Endodermal cell (in vitro differentiated cells): ENCODE data around the gene TTLL9. TPM values are rescaled to one million over a fixed set of nuclear protein-coding genes. Genes with fewer than 3 reads are reported as not detected.

Experiments
- DNase-seq: peaks from one replicate; pipeline ENCODE4 v3.0.0-alpha.2; 2017
- H3K27ac ChIP-seq: 2 replicates; pipeline ENCODE4 v1.5.1; 2013; ENCODE audit warnings: mild to moderate bottlenecking, low read depth, low read length, moderate library complexity
- H3K27me3 ChIP-seq: 2 replicates; pipeline ENCODE4 v1.6.1; 2013; ENCODE audit warnings: mild to moderate bottlenecking, low read length, moderate library complexity; ENCODE audit not compliant: insufficient read depth, control insufficient read depth, poor library complexity, severe bottlenecking
- H3K36me3 ChIP-seq: 2 replicates; pipeline ENCODE4 v1.7.0; 2013; ENCODE audit warnings: mild to moderate bottlenecking, low read length, moderate library complexity; ENCODE audit not compliant: control insufficient read depth, insufficient read depth
- H3K4me1 ChIP-seq: one replicate; pipeline ENCODE4 v1.7.0; 2013; ENCODE audit warnings: low read length; ENCODE audit not compliant: control insufficient read depth, insufficient read depth
- H3K4me3 ChIP-seq: 2 replicates; pipeline ENCODE4 v1.5.1; 2013; ENCODE audit warnings: mild to moderate bottlenecking, low read length, moderate library complexity
- H3K9ac ChIP-seq: 2 replicates; pipeline ENCODE4 v1.6.1; 2013; ENCODE audit warnings: mild to moderate bottlenecking, low read length, moderate library complexity; ENCODE audit not compliant: poor library complexity, severe bottlenecking; ENCODE audit errors: extremely low read depth
- H3K9me3 ChIP-seq: 2 replicates; pipeline ENCODE4 v1.6.1; 2013; ENCODE audit warnings: mild to moderate bottlenecking, low read length, moderate library complexity; ENCODE audit not compliant: control insufficient read depth
- H3K27ac Mint-ChIP-seq: 2 replicates; pipeline ENCODE4 v1.8.0; 2020; ENCODE audit warnings: mixed read lengths
- H3K27me3 Mint-ChIP-seq: 2 replicates; pipeline ENCODE4 v1.8.0; 2021; ENCODE audit warnings: mild to moderate bottlenecking, mixed read lengths; ENCODE audit not compliant: insufficient read depth
- H3K36me3 Mint-ChIP-seq: 2 replicates; pipeline ENCODE4 v1.8.0; 2020; ENCODE audit warnings: low read depth, mixed read lengths
- H3K4me1 Mint-ChIP-seq: 2 replicates; pipeline ENCODE4 v1.8.0; 2020; ENCODE audit warnings: mixed read lengths
- H3K4me3 Mint-ChIP-seq: 2 replicates; pipeline ENCODE4 v1.8.0; 2020; ENCODE audit warnings: mild to moderate bottlenecking, moderate library complexity, mixed read lengths
- H3K9me3 Mint-ChIP-seq: 2 replicates; pipeline ENCODE4 v1.8.0; 2020; ENCODE audit warnings: mild to moderate bottlenecking, mixed read lengths
- WGBS, 2 experiments: methylation state at CpG; one replicate each; pipeline versions ENCODE4 v1.1.5 to v1.1.7; 2013; ENCODE audit warnings: missing lambda C conversion rate in 2 of 2, mixed read lengths in 1 of 2; ENCODE audit not compliant: insufficient coverage in 1 of 2, insufficient read length in 1 of 2; 5-methylcytosine and 5-hydroxymethylcytosine counted together
- total RNA-seq, 2 donors: library from RNA; stranded (reverse); fragmentation: NEBNext Ultra II Directional in 1 of 2; extraction: Animal tissue kit (Norgen Biotek cat#: 25700) in 1 of 2; gene quantifications; 2 replicates in 1 of 2; 3 replicates in 1 of 2; pipeline ENCODE4 v1.2.1, GENCODE V29; 2021
- TF ChIP-seq, protein P1 (sequence below): fragments of 200-600 bp; sonication (generic); conservative IDR thresholded peaks from 2 replicates; pipeline ENCODE4 v1.5.0; 2021; ENCODE audit warnings: antibody characterized with exemption, mild to moderate bottlenecking

Gene TTLL9
- total RNA-seq, 2 donors from 2014 or later: 0.29 to 0.51 TPM

DNA sequence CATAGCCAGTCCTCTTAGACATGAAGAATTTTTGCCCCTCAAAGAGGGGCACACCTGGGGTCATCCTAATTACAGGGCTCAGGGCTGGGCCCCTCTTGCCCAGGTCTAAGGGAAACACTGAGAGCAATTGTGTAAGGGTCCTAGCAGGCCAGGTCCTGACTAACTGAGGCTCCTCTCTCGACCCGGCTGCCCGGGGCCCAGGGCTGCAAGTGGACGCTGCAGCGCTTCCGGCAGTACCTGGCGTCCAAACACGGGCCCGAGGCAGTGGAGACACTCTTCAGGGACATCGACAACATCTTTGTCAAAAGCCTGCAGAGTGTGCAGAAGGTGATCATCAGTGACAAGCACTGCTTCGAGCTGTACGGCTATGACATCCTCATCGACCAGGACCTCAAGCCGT lies 64.1 kb downstream of the TTLL9 start:
- Mint-ChIP-seq H3K27me3 (peaks cover 9% of the 10 kb centered on the region), H3K4me1 (no peaks in the 10 kb centered on the region), H3K36me3 (no peaks in the 10 kb centered on the region), H3K4me3 (no peak overlapping the region), H3K27ac (no peak overlapping the region), H3K9me3 (no peaks in the 10 kb centered on the region)
- no peak for DNase-seq
- TF ChIP-seq, protein P1, sequence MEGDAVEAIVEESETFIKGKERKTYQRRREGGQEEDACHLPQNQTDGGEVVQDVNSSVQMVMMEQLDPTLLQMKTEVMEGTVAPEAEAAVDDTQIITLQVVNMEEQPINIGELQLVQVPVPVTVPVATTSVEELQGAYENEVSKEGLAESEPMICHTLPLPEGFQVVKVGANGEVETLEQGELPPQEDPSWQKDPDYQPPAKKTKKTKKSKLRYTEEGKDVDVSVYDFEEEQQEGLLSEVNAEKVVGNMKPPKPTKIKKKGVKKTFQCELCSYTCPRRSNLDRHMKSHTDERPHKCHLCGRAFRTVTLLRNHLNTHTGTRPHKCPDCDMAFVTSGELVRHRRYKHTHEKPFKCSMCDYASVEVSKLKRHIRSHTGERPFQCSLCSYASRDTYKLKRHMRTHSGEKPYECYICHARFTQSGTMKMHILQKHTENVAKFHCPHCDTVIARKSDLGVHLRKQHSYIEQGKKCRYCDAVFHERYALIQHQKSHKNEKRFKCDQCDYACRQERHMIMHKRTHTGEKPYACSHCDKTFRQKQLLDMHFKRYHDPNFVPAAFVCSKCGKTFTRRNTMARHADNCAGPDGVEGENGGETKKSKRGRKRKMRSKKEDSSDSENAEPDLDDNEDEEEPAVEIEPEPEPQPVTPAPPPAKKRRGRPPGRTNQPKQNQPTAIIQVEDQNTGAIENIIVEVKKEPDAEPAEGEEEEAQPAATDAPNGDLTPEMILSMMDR: no peak
- WGBS, 2 experiments: 91 to 93% methylated on average over 12 to 14 of the region's 14 CpGs
- Histone ChIP-seq H3K4me3 (no peak overlapping the region), H3K4me1 (no peaks in the 10 kb centered on the region), H3K36me3 (no peaks in the 10 kb centered on the region), H3K9ac (no peak overlapping the region), H3K27me3 (no peaks in the 10 kb centered on the region), H3K9me3 (no peaks in the 10 kb centered on the region), H3K27ac (no peak overlapping the region)

DNA sequence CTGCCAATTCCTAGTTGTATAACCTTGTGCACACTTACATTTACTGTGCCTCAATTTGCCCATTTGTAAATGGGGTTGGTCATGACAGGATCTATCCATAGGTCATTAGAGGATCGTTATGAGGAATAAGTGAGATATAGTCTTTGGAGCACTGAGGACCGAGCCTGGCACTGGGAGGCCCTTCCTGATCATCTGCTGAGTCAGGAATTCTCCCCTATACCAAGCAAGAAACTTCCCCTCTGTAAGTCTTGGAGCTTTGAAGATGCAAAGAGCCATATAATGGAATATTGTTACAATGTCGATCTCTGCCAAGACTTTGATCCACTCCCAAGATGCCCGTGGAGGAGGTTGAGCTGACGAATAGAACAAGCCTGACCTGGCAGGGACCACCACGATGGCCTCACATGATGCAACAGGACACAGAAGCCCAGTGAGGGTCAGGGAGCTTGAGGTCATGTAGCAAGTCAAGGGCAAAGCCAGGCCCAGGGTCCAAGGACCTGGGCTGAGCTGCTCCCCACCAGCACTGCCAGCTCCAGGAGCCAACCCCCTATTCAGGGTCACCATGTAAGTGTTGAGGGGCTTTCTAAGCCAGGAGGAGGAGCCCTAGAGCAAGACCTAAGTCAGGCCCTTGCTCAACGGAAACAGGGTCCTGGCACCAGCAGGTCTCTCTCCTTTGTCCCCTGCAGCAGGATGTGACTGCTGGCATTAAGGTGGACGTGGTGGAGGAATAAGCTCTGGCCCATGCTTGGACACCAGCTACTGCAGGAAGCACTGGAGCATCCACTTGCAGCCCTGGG lies 64.7 kb downstream of the TTLL9 start:
- TF ChIP-seq, protein P1: peak; percentile 86
- no peak overlapping the region for H3K27ac Mint-ChIP-seq
- no peak overlapping the region for H3K4me3 ChIP-seq
- no peaks in the 10 kb centered on the region for H3K36me3 Mint-ChIP-seq
- no peaks in the 10 kb centered on the region for H3K9me3 Mint-ChIP-seq
- H3K9ac ChIP-seq: no peak overlapping the region
- H3K27ac ChIP-seq: no peak overlapping the region
- no peaks in the 10 kb centered on the region for H3K27me3 ChIP-seq
- peak; percentile 80 for DNase-seq
- H3K4me1 Mint-ChIP-seq: no peaks in the 10 kb centered on the region
- H3K4me3 Mint-ChIP-seq: no peak overlapping the region
- no peaks in the 10 kb centered on the region for H3K4me1 ChIP-seq
- peaks cover 9% of the 10 kb centered on the region for H3K27me3 Mint-ChIP-seq
- no peaks in the 10 kb centered on the region for H3K9me3 ChIP-seq
- WGBS, 2 experiments: 71 to 79% methylated on average over 4 to 7 of the region's 8 CpGs
- H3K36me3 ChIP-seq: no peaks in the 10 kb centered on the region

DNA sequence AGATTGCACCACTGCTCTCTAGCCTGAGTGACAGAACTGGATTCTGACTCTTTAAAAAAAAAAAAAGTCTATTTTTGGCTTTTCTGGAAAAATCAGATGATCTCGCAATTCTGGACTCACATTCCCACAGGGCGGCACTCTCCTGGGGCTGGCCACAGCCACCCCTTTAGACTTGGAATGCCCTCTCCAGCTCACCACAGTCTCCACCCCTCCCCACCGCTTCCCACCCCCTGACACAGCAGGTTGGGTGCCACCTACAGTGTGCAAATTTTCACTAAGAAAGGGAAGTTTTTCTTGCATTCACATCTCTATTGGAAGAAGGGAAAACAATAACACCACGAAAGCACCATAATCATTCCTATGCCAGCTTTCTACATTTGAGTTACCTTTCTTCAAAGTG lies 66.0 kb downstream of the TTLL9 start:
- Histone ChIP-seq H3K27ac (no peak overlapping the region), H3K36me3 (no peaks in the 10 kb centered on the region), H3K9ac (no peak overlapping the region), H3K9me3 (no peaks in the 10 kb centered on the region), H3K27me3 (no peaks in the 10 kb centered on the region), H3K4me1 (no peaks in the 10 kb centered on the region), H3K4me3 (no peak overlapping the region)
- H3K4me3 Mint-ChIP-seq: no peak overlapping the region
- WGBS, 2 experiments: 70 to 73% methylated on average over 3 to 4 of the region's 4 CpGs
- TF ChIP-seq, protein P1: no peak
- no peak for DNase-seq
- no peaks in the 10 kb centered on the region for H3K4me1 Mint-ChIP-seq
- H3K9me3 Mint-ChIP-seq: no peaks in the 10 kb centered on the region
- H3K27me3 Mint-ChIP-seq: peaks cover 4% of the 10 kb centered on the region
- no peak overlapping the region for H3K27ac Mint-ChIP-seq
- no peaks in the 10 kb centered on the region for H3K36me3 Mint-ChIP-seq
